GM18873 (cell line): ENCODE data around the gene CTIF.
"Not testable (repeated sequence)": the region's sequence is repeated elsewhere in the genome, so short reads cannot be mapped to it uniquely, and the experiment has no call there.

ENCODE experiments used
- ATAC-seq: cut with Tn5 transposase; IDR thresholded peaks from one replicate; pipeline ENCODE4 v1.9.1; 2021; ENCODE audit warnings: mild to moderate bottlenecking, moderate library complexity, moderate number of reproducible peaks; ENCODE audit not compliant: unreplicated experiment, low FRiP score

Gene CTIF

DNA sequence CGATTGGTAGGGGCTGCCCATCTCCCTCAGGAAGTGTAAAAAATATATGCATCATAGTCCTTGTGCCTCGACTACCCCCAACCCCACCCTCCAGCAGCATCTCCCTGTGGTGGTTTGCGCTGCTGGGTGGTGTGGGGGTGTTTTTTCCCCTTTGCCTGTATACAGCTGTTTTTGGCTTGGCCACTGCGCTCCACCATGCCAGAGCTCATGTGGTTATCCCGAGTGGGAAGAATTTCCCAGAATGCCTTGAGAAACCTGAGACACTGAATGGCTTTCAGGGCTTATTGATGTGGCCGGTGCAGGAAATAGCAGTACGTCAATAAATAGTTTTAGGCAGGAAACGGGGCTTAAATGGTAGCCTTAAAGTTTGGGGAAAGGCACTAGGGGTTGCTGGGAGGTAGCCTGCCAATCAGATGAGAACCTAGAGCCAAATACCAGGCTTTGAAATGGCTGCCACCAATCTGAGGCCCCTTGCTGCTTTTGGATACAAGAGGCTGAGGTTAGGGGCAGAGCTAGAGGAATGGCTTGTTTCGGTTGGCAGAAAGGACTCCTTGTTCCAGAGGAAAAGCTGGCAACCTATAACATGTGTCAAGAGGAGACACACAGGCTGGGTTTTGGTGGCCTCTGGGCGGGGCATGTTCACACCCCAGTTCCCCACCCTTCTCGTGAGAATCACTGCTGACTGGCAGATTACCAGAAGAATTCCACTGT is 267.9 kb downstream of the CTIF start:
- ATAC-seq, result no peak

DNA sequence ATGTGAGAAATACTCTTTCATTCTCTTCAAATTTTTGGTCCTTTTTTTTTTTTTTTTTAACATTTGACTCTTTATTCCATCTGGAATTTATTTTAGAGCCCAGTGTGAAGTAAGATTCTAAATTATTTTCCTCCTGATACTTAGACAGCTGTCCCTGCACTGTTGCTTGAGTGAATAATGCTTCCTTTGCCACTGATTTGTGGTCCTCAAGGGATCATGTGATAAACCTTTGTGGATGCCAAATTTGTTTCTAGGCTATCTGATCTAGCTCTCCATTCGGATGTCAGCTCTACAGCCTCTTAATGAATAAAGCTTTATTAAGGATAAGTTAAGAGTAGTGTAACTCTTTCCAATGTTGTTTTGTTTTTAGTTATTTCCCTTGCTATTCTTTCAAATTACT is 269.6 kb downstream of the CTIF start:
- no peak for ATAC-seq

DNA sequence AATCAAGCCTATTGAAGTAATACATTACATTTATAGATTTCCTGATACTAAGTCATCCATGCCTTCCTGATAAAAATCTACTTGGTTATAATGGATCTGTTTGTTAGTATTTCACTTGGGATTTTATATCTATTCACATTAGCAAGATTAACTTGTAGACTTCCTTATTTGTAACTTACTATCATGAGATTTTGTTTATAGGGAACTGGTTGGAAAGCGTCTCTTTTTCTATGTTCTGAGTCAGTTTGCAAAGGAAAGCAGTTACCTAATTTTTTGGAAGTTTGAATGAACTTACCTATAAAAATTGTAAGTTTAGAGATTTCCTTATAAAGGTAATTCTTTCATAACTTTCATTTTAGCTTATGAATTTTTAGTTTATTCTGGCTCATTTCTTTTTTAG is 270.5 kb downstream of the CTIF start:
- ATAC-seq, result no peak

DNA sequence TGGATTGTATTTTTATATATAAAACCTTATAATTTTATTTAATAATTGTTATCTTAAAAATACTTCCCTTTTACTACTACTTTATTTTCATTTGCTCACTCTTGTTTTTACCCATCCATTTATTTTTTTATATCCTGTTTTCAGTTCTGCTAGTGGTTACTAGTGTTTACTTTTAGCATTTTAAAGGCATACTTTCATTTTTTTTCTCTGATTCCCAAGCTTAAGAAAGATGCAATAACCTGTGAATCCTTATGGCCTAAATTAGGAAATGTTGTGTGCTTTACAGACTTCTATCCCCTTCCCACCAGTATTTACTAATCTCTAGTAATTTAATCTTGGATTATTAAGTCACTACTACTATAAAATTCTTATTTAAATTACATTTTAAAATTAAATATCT is 272.0 kb downstream of the CTIF start:
- no peak for ATAC-seq

DNA sequence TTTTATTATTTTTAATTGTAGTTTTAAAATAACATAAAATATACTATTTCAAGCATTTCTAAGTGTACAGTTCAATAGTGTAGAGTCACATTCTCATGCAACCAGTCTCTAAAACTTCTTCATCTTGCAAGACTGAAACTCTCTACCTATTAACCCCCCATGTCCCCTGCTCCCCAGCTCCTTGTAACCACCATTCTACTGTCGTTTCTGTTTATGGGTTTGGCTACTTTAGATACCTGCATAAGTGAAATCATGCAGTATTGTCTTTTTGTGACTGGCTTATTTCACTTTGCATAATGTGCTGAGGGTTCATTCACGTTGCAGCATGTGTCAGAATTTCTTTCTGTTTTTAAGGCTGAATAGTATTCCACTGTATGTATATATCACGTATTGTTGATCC is 272.6 kb downstream of the CTIF start:
- ATAC-seq, result no peak

DNA sequence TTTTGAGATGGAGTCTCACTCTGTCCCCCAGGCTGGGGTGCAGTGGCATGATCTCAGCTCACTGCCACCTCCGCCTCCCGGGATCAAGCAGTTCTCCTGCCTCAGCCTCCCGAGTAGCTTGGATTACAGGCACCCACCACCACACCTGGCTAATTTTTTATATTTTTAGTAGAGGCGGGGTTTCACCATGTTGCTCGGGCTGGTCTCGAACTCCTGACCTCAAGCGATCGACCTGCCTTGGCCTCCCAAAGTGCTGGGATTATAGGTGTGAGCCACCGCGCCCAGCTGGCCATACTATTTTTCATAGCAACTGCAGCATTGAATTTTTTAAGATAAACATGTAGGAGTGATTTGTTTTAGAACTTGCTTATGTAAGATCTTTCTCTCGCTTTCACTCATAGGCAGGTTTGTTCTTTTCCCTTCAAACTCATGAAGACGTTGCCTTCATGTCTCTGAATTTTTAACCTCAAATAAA is 273.2 kb downstream of the CTIF start:
- ATAC-seq, result not testable (repeated sequence)

DNA sequence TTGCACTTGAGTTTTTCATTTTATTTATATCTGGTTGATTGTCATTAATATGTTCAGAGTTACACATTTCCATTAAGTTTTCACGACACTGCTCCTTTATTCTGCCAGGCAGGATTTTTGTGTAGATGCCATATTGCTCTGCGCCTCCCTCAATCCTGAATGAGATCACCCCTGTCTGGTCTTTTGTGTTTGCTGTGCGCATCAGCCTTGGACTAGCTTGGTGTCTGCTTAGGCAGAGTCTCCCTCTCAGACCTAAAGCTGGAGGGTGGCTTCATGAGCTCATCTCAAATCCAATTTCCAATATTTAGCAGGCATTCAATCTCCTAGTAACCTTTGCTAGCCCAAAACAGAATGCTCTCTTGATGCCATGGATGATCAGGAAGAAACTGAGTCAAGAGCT is 274.5 kb downstream of the CTIF start:
- no peak for ATAC-seq

DNA sequence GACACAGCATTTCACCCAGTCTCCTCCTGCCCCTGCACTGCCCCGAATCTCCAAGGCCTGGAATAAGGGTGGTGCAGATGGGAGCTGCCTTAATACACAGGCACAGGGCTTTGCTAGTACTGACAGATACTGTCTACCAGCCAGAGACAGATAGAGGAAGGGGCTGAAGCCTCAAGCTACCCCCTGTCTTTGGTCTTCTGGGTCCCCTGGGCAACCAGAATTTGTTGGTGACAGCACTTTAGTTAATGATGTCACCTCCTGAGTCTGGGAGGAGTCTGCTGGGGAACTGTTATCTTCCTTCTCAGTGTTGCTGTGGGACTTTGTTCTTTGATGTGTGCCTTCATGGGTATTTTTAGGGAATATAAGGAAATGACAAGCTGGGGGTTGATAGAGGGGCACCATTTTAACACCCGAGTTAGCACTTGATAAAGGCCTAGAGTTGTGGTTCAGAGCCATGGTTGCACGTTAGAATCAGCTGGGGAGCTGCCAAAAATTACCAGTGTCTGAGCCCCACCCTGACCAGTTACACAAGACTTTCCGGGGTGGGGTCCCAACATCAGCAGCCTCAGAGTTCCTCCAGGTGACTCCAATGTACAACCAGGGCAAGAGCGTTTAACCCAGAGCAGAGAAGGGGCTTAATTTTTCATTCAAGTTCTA is 275.1 kb downstream of the CTIF start:
- no peak for ATAC-seq

DNA sequence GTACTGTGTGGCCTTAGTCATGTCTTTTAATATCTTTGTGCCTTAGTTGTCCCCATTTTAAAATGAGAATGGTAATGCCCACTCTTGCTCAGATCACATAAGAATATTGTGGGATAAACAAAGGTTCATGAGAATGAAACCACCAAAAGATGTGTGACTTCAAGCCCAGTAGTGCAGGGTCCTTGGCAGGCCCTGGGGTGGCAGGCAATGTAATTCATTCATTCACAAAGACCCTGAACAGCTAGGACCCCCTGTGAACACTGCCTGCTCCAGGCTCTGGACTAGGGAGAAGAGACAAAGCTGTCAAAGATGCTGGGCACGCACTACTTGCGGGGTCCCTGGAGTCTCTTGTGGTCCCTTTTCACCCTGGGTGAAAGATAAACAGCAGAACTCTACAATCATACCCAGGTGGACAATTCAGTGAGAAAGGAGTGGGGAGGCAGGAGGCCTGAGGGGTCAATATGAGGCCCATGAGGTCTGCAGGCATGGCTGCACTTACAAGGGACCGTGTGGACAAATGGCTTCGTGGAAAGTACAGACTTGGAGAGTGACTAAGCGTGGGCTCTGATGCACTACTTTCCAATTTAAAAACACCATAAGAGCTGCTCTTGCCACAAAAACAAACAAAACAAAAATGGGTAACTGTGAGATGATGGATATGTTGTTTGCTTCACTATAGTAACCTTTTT is 275.8 kb downstream of the CTIF start:
- no peak for ATAC-seq

DNA sequence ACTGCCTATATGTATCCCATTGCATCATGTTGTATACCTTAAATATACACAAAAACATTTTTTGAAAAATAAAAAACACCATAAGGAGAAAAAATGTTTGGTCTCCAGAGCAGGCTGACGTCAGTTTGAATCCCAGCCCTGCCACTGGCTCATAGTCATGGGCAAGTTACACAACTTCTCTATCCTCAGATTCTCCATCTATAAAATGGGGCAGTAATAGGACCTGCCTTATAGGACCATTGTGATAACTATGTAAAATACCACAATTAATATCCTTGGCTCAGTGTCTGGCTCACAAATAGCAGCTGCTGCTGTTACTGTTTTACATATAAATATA is 276.3 kb downstream of the CTIF start:
- no peak for ATAC-seq

DNA sequence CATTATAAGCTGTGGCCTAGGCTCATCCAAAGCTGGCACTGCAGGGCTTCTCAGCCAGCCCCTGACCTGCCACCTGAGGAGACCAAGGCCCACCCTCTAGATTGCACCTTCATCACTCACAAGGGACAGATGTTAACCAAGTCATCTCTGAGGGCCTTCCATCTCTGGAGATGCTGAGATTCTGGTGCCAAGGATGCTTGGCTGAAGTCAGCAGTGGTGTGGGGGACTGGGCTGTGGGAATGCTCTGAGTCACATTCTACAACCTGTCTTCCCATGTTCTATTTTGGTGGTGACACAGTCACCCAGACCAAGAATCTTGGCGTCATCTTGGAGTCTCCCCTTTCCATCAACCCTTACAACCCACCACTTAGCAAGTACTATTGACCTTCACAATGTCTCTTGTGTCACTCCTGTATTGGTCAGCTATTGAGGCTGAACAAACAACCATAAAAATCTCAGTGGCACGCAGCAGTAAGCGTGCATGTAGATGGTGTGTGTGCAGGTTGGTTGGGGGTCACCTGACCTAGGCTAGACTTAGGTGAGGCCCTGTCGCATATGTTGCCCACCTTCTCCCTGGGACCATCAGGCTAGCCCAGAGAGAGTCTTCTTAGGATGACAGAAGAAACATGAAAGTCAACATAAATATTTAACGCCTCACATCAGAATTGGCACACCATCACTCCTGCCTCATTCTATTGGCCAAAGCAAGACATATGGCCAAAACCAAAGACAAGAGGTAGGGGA is 276.9 kb downstream of the CTIF start:
- ATAC-seq, result no peak

DNA sequence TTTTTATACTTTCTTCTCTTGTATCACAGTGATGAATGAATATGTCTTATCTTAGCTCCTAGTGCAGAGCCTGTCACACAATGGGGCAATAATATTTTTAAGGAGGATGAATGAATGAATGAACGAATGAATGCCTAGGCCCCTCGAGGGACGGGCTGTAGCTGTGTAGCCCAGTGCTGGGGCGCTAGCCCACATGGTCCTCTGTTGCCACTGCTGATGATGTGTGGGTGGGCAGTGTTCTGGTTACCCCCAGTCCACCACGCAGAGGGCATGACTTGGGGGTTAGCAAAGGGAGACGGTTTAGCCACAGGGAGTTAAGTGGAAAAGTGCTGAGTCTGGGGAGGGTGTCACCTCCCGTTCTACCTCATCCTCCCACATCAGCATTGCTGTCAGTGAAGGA is 277.7 kb downstream of the CTIF start:
- ATAC-seq, result no peak

DNA sequence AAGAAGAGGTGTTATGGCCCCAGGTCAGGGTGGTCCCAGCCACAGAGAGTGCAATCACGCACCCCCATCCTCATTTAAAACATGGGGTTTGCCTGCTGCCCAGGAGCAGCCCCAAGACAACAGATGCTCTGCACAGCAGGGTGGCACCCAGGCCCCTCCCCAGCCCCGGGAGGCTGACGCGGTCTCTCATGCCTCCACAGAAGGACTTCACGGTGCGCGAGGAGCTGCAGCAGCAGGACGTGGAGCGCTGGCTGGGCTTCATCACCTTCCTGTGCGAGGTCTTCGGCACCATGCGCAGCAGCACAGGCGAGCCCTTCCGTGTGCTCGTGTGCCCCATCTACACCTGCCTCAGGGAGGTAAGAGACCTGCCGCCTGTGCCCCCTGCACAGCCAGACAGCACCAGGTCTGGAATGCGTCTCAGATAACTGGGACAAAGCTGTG is 278.2 kb downstream of the CTIF start:
- ATAC-seq, result no peak

DNA sequence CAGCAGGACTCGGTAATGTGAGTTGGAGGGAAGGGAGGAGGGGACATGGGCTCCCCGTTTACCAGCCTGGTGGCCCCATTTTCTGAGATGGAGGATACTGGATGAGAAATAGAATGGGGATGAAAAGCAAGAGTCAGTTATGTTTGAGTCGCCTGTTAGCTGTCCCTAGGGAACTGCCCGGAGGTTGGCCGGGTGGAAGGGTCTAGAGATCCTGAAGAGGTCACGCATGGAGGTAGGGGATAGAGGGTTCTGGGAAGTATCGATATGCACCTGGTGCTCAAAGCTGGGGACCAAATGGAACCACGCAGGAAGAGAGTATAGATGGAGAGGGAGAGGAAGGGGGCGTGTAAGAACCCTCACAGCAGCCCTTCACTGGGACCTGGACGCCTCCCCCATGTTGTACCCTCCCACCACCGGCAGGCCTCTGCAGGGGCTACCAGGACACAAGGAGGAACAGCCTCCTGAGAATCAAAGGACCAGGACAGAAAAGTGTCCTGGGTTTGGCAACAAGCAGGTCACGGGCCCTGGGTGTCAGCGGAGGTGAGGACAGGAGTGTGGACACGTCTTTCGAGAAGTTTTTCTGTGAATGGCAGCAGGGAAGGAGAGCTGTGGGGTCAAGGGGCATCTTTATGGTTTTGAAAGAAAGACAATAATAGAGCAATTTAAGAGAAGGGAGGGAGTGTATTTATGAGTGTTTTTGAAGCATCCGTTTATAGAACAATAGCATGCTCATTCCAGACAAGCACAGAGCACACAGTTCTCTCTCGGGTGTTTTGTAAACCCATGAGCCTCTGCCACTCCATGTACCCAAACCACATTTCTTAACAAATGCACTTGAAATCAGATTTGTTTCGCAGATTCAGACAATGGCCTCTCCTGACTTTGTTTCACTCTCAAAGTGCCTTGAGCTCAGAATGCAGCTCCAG is 279.8 kb downstream of the CTIF start:
- ATAC-seq, result no peak

DNA sequence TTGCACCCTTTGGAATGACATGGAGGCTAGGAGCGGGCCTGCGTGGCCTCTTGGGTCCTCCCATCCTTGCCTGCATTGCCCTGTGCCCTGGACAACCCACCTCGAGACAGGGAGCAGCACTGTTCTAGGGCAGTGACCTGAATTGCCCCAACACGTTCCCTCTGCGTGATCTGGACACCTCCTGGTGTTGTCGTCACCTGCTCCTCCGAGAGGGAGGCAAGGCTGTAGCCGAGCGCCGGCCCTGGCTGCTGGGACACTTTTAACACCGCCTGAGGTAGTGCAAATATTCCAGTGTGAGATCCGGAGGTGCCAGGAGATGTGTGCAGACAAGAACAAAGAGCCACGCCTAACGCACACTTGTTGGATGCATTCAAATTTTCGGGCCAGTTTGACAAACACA is 280.4 kb downstream of the CTIF start:
- no peak for ATAC-seq

DNA sequence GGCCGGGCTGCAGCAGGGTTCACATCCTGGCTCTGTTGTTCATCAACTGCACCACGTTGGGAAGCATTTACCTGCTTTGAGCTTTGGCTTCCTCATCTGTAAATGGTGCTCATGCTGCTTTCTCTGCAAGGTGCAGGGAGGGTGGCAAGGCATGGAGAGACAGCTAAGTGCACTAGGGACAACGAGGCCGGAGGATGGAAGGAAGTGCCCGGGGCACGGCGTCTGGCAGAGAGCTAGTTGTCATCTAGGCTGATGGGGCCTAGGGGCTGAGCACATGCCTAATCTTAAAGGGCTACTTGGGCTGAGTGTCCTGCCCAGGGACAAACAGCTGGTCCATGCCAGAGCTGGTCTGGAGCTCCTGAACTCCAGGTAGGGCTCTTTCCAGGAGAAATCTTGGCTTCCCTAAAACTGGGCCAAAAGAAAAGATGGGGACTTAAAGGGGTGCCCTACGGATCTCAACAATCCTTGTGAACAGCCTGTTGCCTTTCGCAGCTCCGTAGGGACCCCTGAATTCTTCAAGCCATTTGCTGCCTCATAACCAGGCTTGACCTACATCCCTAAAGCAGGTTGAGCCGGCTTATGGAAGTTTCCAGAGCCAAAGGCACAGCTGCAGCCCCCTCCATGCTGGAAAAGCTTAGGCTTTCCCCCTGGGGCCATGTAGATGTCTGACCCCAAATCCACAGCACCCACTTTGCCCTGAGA is 281.1 kb downstream of the CTIF start:
- no peak for ATAC-seq

DNA sequence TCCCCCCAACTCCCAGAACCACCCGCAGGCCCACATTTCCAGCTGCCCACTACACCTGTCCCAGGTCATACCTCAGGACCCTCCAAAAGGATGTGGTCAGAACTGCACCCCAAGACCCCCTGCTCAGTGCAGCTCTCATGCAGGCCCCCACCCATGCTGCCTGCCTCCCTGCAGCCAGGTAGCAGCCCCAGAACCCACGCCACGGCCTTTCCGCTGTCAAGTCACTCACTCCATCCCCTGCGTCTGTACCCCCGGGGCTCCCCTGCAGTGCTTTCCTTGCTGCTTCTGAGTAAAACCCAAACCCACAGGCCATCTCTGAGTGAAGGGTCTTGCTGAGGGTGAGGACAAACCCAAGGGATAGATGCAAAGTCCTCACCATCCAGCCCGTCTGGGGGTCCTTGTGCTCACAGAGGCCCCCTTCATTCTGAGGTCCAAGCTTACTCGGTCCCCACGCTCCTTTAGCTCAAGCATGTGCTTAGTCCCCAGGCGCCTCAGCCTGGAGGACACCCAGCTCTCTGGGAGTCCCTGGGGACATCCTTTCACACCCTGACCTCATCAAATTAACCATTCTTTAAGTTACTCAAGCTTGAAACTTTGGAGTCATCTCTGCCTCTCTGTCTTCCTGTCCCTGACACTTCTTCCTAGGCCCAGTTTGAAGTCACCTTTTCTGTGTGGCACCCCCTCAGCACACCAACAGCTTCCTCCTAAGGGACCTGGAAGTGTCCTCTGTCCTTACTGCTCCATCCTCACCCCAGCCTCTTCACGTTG is 281.8 kb downstream of the CTIF start:
- peak; percentile 78 for ATAC-seq

DNA sequence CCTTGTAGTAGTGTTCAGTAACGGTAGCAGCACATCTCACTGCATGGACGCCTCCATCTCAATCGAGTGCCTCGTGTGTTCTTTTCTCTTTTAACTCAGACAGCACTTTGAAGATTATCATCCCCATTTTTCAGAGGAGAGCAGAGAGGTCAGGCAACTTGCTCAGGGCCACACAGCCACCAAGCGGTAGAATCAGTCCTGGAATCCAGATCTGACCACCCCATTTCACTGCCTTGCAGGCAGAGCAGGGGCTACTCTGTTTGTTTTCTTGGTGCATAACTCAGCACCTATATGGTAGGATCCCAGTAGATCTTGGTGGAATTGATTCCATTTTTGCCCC is 282.4 kb downstream of the CTIF start:
- no peak for ATAC-seq

DNA sequence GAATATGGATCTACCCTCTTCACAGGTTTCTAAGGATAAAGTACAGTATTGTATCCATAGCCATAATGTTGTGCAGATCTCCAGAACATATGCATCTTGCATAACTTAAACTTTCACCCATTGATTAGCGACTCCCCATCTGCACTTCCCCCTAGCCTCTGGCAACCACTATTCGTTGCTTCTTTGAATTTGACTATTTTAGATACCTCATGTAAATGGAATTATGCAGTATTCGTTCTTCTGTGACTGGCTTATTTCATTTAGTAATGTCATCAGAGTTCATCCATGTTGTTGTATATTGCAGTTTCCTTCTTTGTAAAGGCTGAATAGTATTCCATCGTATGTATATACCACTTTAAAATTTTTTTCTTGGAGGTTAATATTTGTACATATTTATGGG is 283.0 kb downstream of the CTIF start:
- ATAC-seq, result no peak
